H9 (cell line): ENCODE data around the gene CNNM3. TPM values are rescaled to one million over a fixed set of nuclear protein-coding genes. Genes with fewer than 3 reads are reported as not detected.
"Not testable (repeated sequence)": the region's sequence is repeated elsewhere in the genome, so short reads cannot be mapped to it uniquely, and the experiment has no call there.

Source experiments
- DNase-seq: peaks from one replicate; pipeline ENCODE4 v3.0.0-alpha.2; 2017
- H2AFZ ChIP-seq: one replicate; pipeline ENCODE4 v1.6.1; 2013; ENCODE audit warnings: mild to moderate bottlenecking, low read length, control low read depth, moderate library complexity
- H2AK5ac ChIP-seq: 2 replicates; pipeline ENCODE4 v1.6.1; 2013; ENCODE audit warnings: low read length, control low read depth, mixed read lengths; ENCODE audit not compliant: insufficient read length
- H2BK120ac ChIP-seq: one replicate; pipeline ENCODE4 v1.6.1; 2013; ENCODE audit warnings: low read depth, mild to moderate bottlenecking, low read length, control low read depth, inconsistent platforms; ENCODE audit not compliant: poor library complexity, severe bottlenecking
- H2BK12ac ChIP-seq: 2 replicates; pipeline ENCODE4 v1.6.1; 2013; ENCODE audit warnings: low read length, control low read depth, mixed read lengths, low read depth; ENCODE audit not compliant: insufficient read length
- H2BK15ac ChIP-seq: 2 replicates; pipeline ENCODE4 v1.6.1; 2013; ENCODE audit warnings: low read depth, low read length, control low read depth
- H2BK20ac ChIP-seq: one replicate; pipeline ENCODE4 v1.6.1; 2013; ENCODE audit warnings: low read depth, mild to moderate bottlenecking, low read length, control low read depth, inconsistent platforms; ENCODE audit not compliant: poor library complexity, severe bottlenecking
- H2BK5ac ChIP-seq: 2 replicates; pipeline ENCODE4 v1.6.1; 2013; ENCODE audit warnings: low read length, control low read depth, mixed read lengths; ENCODE audit not compliant: insufficient read length
- H3K14ac ChIP-seq: 2 replicates; pipeline ENCODE4 v1.6.1; 2013; ENCODE audit warnings: low read length, control low read depth; ENCODE audit not compliant: insufficient read depth
- H3K18ac ChIP-seq: 2 replicates; pipeline ENCODE4 v1.6.1; 2013; ENCODE audit warnings: low read depth, mild to moderate bottlenecking, mixed read lengths, low read length, control low read depth; ENCODE audit not compliant: insufficient read length
- H3K23ac ChIP-seq: 2 replicates; pipeline ENCODE4 v1.6.1; 2013; ENCODE audit warnings: low read length, control low read depth, mixed read lengths, low read depth; ENCODE audit not compliant: insufficient read length
- H3K23me2 ChIP-seq: 2 replicates; pipeline ENCODE4 v1.6.1; 2013; ENCODE audit warnings: low read depth, mild to moderate bottlenecking, mixed read lengths, low read length, control low read depth; ENCODE audit not compliant: insufficient read length, poor library complexity, severe bottlenecking
- H3K27ac ChIP-seq: 2 replicates; pipeline ENCODE4 v1.5.1; 2013; ENCODE audit warnings: low read length, control low read depth, mixed read lengths, low read depth; ENCODE audit not compliant: insufficient read length
- H3K27me3 ChIP-seq: 2 replicates; pipeline ENCODE4 v1.6.1; 2013; ENCODE audit warnings: low read length, control low read depth, inconsistent platforms; ENCODE audit not compliant: insufficient read depth
- H3K4ac ChIP-seq: 2 replicates; pipeline ENCODE4 v1.6.1; 2013; ENCODE audit warnings: low read depth, mild to moderate bottlenecking, control low read depth, inconsistent platforms, low read length, moderate library complexity
- H3K4me1 ChIP-seq: 2 replicates; pipeline ENCODE4 v1.6.1; 2013; ENCODE audit warnings: low read length, control low read depth, inconsistent platforms; ENCODE audit not compliant: insufficient read depth
- H3K4me2 ChIP-seq: 2 replicates; pipeline ENCODE4 v1.6.1; 2013; ENCODE audit warnings: low read length, control low read depth, mixed read lengths; ENCODE audit not compliant: insufficient read length, insufficient read depth
- H3K56ac ChIP-seq: 2 replicates; pipeline ENCODE4 v1.6.1; 2013; ENCODE audit warnings: low read depth, mild to moderate bottlenecking, mixed read lengths, low read length, control low read depth; ENCODE audit not compliant: insufficient read length
- H3K79me1 ChIP-seq: 2 replicates; pipeline ENCODE4 v1.6.1; 2013; ENCODE audit warnings: low read depth, mild to moderate bottlenecking, moderate library complexity, low read length, control low read depth, inconsistent platforms; ENCODE audit not compliant: insufficient read depth, poor library complexity, severe bottlenecking
- H3K79me2 ChIP-seq: 2 replicates; pipeline ENCODE4 v1.6.1; 2013; ENCODE audit warnings: low read length, control low read depth, inconsistent platforms; ENCODE audit not compliant: insufficient read depth
- H3K9ac ChIP-seq: 2 replicates; pipeline ENCODE4 v1.6.1; 2013; ENCODE audit warnings: low read length, control low read depth, mixed read lengths; ENCODE audit not compliant: insufficient read length; ENCODE audit errors: extremely low read depth
- H3K9me3 ChIP-seq: one replicate; pipeline ENCODE4 v1.6.1; 2013; ENCODE audit warnings: low read depth, low read length, inconsistent platforms; ENCODE audit not compliant: control insufficient read depth
- H3T11ph ChIP-seq: one replicate; pipeline ENCODE4 v1.6.1; 2013; ENCODE audit warnings: mild to moderate bottlenecking, low read length, control low read depth, inconsistent platforms
- H4K20me1 ChIP-seq: one replicate; pipeline ENCODE4 v1.6.1; 2013; ENCODE audit not compliant: control insufficient read depth, insufficient read length, insufficient read depth
- H4K5ac ChIP-seq: 2 replicates; pipeline ENCODE4 v1.6.1; 2013; ENCODE audit warnings: low read depth, mild to moderate bottlenecking, mixed read lengths, low read length, control low read depth; ENCODE audit not compliant: insufficient read length
- H4K8ac ChIP-seq: replicated peaks from 2 replicates; pipeline ENCODE4 v1.6.1; 2013; ENCODE audit warnings: low read length, control low read depth, mixed read lengths, low read depth; ENCODE audit not compliant: insufficient read length
- H4K91ac ChIP-seq: 2 replicates; pipeline ENCODE4 v1.6.1; 2013; ENCODE audit warnings: low read depth, mild to moderate bottlenecking, moderate library complexity, mixed read lengths, low read length, control low read depth; ENCODE audit not compliant: insufficient read length
- H3K27ac Mint-ChIP-seq, 3 experiments: 2 replicates in 2 of 3; 3 replicates in 1 of 3; pipeline ENCODE4 v1.8.0; 2020 to 2021; ENCODE audit warnings: mixed read lengths in 3 of 3, mild to moderate bottlenecking in 1 of 3, moderate library complexity in 1 of 3
- H3K27me3 Mint-ChIP-seq: 2 replicates; pipeline ENCODE4 v1.8.0; 2021; ENCODE audit warnings: low read depth, mild to moderate bottlenecking, moderate library complexity, mixed read lengths
- H3K36me3 Mint-ChIP-seq, 3 experiments: 2 replicates in 2 of 3; 3 replicates in 1 of 3; pipeline ENCODE4 v1.8.0; 2020 to 2021; ENCODE audit warnings: low read depth in 3 of 3, mixed read lengths in 3 of 3; ENCODE audit not compliant: insufficient read depth in 1 of 3
- H3K4me1 Mint-ChIP-seq, 2 experiments: 2 replicates each; pipeline ENCODE4 v1.8.0; 2020; ENCODE audit warnings: mixed read lengths in 2 of 2
- H3K4me3 Mint-ChIP-seq, 2 experiments: 2 replicates in 1 of 2; 3 replicates in 1 of 2; pipeline ENCODE4 v1.8.0; 2020 to 2021; ENCODE audit warnings: mild to moderate bottlenecking in 2 of 2, mixed read lengths in 2 of 2, moderate library complexity in 1 of 2
- H3K9me3 Mint-ChIP-seq, 2 experiments: 2 replicates in 1 of 2; 3 replicates in 1 of 2; pipeline ENCODE4 v1.8.0; 2020; ENCODE audit warnings: mild to moderate bottlenecking in 2 of 2, mixed read lengths in 2 of 2, moderate library complexity in 1 of 2
- CTCF ChIP-seq: fragments of 200-600 bp; sonication (generic); conservative IDR thresholded peaks from 3 replicates; pipeline ENCODE4 v1.8.0; 2021; ENCODE audit warnings: antibody characterized with exemption, mild to moderate bottlenecking
- WGBS: extraction: QIAGEN DNeasy Blood & Tissue Kit; methylation state at CpG from one replicate; pipeline ENCODE4 v1.1.7; 2013; ENCODE audit warnings: missing lambda C conversion rate, low lambda C conversion rate, mixed read lengths; ENCODE audit not compliant: insufficient read length; ENCODE audit errors: extremely low coverage; 5-methylcytosine and 5-hydroxymethylcytosine counted together
- total RNA-seq: library from RNA; stranded (reverse); gene quantifications from 2 replicates; pipeline ENCODE4 v1.2.1, GENCODE V29; 2021

CNNM3 gene
- total RNA-seq, 1 experiment from 2014 or later = 25.0 TPM

- Histone ChIP-seq H3K18ac (no peak overlapping the region), H4K20me1 (no peaks in the 10 kb centered on the region), H3K23me2 (no peaks in the 10 kb centered on the region), H2BK5ac (no peak overlapping the region), H3K27ac (no peak overlapping the region), H3K14ac (no peak overlapping the region), H3K79me1 (no peaks in the 10 kb centered on the region), H3K79me2 (no peaks in the 10 kb centered on the region), H3K4ac (no peak overlapping the region), H4K5ac (no peak overlapping the region), H3K23ac (no peak overlapping the region), H2BK12ac (no peak overlapping the region), H4K8ac (no peak overlapping the region), H2BK120ac (no peak overlapping the region), H3K9ac (no peak overlapping the region), H3K27me3 (no peaks in the 10 kb centered on the region), H2AK5ac (no peak overlapping the region), H2BK20ac (no peak overlapping the region), H3K4me1 (no peaks in the 10 kb centered on the region), H2AFZ (no peak overlapping the region), H3K9me3 (no peaks in the 10 kb centered on the region), H2BK15ac (no peak overlapping the region), H4K91ac (no peak overlapping the region), H3K4me2 (no peak overlapping the region), H3K56ac (no peak overlapping the region), H3T11ph (no peak overlapping the region)
- peaks cover 0 to 10% (median 4%) of the 10 kb centered on the region in 3 experiments; a peak in 3 of 7 replicates for H3K36me3 Mint-ChIP-seq
- peaks cover 4 to 5% of the 10 kb centered on the region in 2 experiments; a peak in 3 of 4 replicates for H3K4me1 Mint-ChIP-seq
- no CpG with 5 or more reads among the region's 6 CpGs for WGBS
- no peaks in the 10 kb centered on the region for H3K9me3 Mint-ChIP-seq
- no peak for TF ChIP-seq CTCF
- H3K27me3 Mint-ChIP-seq = no peaks in the 10 kb centered on the region
- no peak for DNase-seq
- H3K4me3 Mint-ChIP-seq = no peak overlapping the region
- H3K27ac Mint-ChIP-seq = no peak overlapping the region; a peak in 1 of 7 replicates
Observed at GRCh38 chr2:96795076-96795475, 21.0 kb upstream of the CNNM3 start.

- H3K56ac ChIP-seq, H3K79me1 ChIP-seq, H4K8ac ChIP-seq, H3K18ac ChIP-seq, H3K4ac ChIP-seq, H3K9me3 Mint-ChIP-seq, H3K4me3 Mint-ChIP-seq, H2AFZ ChIP-seq, H2BK12ac ChIP-seq, H3K27me3 ChIP-seq, H4K91ac ChIP-seq, H2AK5ac ChIP-seq, H3K9me3 ChIP-seq, H3T11ph ChIP-seq, H3K4me1 Mint-ChIP-seq, H2BK5ac ChIP-seq, H3K27ac ChIP-seq, H3K23me2 ChIP-seq, H2BK120ac ChIP-seq, H3K4me1 ChIP-seq, H3K9ac ChIP-seq, H3K14ac ChIP-seq, H3K23ac ChIP-seq, H2BK15ac ChIP-seq, H4K5ac ChIP-seq, DNase-seq, H2BK20ac ChIP-seq, H3K79me2 ChIP-seq, H3K27me3 Mint-ChIP-seq, H3K36me3 Mint-ChIP-seq, H4K20me1 ChIP-seq, H3K27ac Mint-ChIP-seq, H3K4me2 ChIP-seq: not testable (repeated sequence)
- WGBS = no CpG with 5 or more reads among the region's 6 CpGs
Observed at GRCh38 chr2:96796497-96796896, 19.6 kb upstream of the CNNM3 start.
